ENCODE data around the gene KBTBD12.
A peak's percentile ranks its signal among the peaks of the same experiment; 100 is the strongest.

DNA sequence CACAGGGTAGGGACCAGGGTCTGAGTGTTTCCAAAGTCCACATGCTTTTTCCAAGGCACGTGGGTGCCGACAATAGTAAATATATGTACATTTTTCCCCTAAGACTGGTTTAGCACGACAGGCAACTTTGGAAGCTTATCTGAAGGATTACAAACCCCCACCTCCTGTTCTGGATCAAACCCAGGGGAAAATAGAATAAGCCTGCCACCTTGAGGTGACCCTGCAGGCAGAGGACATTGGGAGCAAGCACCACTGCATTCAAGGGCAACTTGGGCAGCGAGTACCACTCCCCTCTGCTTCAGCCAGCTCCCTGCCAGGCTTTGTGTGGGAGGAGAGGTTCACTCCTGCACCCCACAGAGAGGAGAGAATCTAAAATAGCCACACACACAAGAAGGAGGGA lies 44.8 kb downstream of the KBTBD12 start:
- peak; percentile 28 for TF ChIP-seq EZH2 (IDR thresholded peaks at IDR 0.05; ENCODE audit: borderline replicate concordance, low read depth, low read length, severe bottlenecking)
- peak; percentile 38 for TF ChIP-seq CTCF (IDR thresholded peaks at IDR 0.05; ENCODE audit: borderline replicate concordance, extremely low read depth, low read length, poor library complexity, severe bottlenecking)

Data from DND-41 (cell line).